ENCODE data around the gene PIEZO1. TPM values are rescaled to one million over a fixed set of nuclear protein-coding genes. Genes with fewer than 3 reads are reported as not detected.

Gene PIEZO1
- total and polyA plus RNA-seq, 10 of the 15 experiments (the other 5 are each of a cell fraction or from before 2014, with no cell fraction given), result 1.3 to 169 (median 33.4) TPM

GRCh38 chr16:88697831-88698615, 87.0 kb downstream of the PIEZO1 start:
- ChIA-PET POLR2A (interaction anchor here (0.6 kb wide), 1 partner anchor 11 kb away, joined by 4 read pairs; no protein-coding TSS in a partner anchor), SMC1A (ENCODE audit: uncharacterized antibody, unreplicated experiment) (no interaction called here), CTCF (interaction anchor here (1.3 kb wide), 1 partner anchor 16 kb away, joined by 3 read pairs; no protein-coding TSS in a partner anchor), RAD21 (ENCODE audit: unreplicated experiment) (no interaction called here)
- FAIRE-seq (no peak), DNase-seq (ENCODE audit: low read depth, low spot score) (no peak), ATAC-seq (no peak)
- intact Hi-C loops (cut with micrococcal nuclease; ENCODE audit: unreplicated experiment) (no loop called here), in situ Hi-C loops (cut with MboI) (no loop called here)
- Histone ChIP-seq H3K36me3 (ENCODE audit: control insufficient read depth in 2 of 2, insufficient read depth in 2 of 2, low read length in 1 of 2) (peaks cover 0 to 7% of the 10 kb centered on the region in 2 experiments; a peak in 2 of 4 replicates), H3K9ac (ENCODE audit: control insufficient read depth, insufficient read depth, low read length) (no peak overlapping the region), H2AFZ (ENCODE audit: control insufficient read depth, low read depth, low read length) (no peak overlapping the region), H3K27ac (ENCODE audit: control insufficient read depth, insufficient read depth) (no peak overlapping the region), H3K4me2 (ENCODE audit: control insufficient read depth, insufficient read depth) (no peak overlapping the region), H3K9me3 (replicated peaks; ENCODE audit: control insufficient read depth, insufficient read depth, low read length) (no peaks in the 10 kb centered on the region), H4K20me1 (ENCODE audit: control insufficient read depth, insufficient read depth) (no peaks in the 10 kb centered on the region), H3K79me2 (ENCODE audit: control insufficient read depth, insufficient read depth, low read length) (peaks cover 17% of the 10 kb centered on the region), H3K27me3 (replicated peaks in 1 of 2; ENCODE audit: control insufficient read depth in 2 of 2, insufficient read depth in 2 of 2, low read length in 1 of 2) (no peaks in the 10 kb centered on the region), H3K4me1 (ENCODE audit: control insufficient read depth, insufficient read depth, low read length) (peaks cover 33% of the 10 kb centered on the region), H3K4me3 (no peak overlapping the region)
- no peak for TF ChIP-seq ZNF207 (IDR thresholded peaks at IDR 0.05; ENCODE audit: borderline replicate concordance)
- TF ChIP-seq, protein P1, sequence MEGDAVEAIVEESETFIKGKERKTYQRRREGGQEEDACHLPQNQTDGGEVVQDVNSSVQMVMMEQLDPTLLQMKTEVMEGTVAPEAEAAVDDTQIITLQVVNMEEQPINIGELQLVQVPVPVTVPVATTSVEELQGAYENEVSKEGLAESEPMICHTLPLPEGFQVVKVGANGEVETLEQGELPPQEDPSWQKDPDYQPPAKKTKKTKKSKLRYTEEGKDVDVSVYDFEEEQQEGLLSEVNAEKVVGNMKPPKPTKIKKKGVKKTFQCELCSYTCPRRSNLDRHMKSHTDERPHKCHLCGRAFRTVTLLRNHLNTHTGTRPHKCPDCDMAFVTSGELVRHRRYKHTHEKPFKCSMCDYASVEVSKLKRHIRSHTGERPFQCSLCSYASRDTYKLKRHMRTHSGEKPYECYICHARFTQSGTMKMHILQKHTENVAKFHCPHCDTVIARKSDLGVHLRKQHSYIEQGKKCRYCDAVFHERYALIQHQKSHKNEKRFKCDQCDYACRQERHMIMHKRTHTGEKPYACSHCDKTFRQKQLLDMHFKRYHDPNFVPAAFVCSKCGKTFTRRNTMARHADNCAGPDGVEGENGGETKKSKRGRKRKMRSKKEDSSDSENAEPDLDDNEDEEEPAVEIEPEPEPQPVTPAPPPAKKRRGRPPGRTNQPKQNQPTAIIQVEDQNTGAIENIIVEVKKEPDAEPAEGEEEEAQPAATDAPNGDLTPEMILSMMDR (IDR thresholded peaks at IDR 0.05 in 2 of 3, conservative IDR thresholded peaks at IDR 0.05 in 1 of 3; ENCODE audit: control insufficient read depth in 2 of 3, extremely low read depth in 1 of 3, insufficient read depth in 1 of 3, low read depth in 3 of 3, low read length in 3 of 3), result peak in 2 of 3 experiments; percentile 20 to 36; a peak in 4 of 6 replicates
- BruUV-seq (replicated peaks), result no TSS peak
- 83% methylated on average over 35 of the region's 37 CpGs for WGBS (ENCODE audit: insufficient coverage, insufficient replicate concordance, low lambda C conversion rate, missing lambda C conversion rate)

Data from GM12878 (cell line).